Measurements from ENCODE around the gene SLCO3A1.

The SLCO3A1 gene

DNA sequence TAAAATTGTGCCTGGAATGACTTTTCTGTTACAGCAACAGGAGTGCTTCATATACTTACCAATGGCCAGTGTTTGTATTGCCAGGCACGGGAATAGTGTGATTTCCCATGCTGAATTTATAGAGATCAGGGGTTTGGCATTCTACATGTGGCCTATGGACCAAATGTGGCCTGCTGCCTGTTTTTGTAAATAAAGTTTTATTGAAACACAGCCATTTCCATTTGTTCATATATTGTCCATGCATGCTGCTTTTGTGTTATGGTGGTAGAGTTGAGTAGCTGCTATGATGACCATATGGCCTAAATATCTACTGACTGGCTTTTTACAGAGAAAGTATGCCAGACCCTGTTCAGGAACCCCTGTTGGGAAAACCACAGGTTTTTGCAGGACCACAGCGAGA, 55.6 kb downstream of the SLCO3A1 start:
- TF ChIP-seq, protein P1, sequence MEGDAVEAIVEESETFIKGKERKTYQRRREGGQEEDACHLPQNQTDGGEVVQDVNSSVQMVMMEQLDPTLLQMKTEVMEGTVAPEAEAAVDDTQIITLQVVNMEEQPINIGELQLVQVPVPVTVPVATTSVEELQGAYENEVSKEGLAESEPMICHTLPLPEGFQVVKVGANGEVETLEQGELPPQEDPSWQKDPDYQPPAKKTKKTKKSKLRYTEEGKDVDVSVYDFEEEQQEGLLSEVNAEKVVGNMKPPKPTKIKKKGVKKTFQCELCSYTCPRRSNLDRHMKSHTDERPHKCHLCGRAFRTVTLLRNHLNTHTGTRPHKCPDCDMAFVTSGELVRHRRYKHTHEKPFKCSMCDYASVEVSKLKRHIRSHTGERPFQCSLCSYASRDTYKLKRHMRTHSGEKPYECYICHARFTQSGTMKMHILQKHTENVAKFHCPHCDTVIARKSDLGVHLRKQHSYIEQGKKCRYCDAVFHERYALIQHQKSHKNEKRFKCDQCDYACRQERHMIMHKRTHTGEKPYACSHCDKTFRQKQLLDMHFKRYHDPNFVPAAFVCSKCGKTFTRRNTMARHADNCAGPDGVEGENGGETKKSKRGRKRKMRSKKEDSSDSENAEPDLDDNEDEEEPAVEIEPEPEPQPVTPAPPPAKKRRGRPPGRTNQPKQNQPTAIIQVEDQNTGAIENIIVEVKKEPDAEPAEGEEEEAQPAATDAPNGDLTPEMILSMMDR (IDR thresholded peaks at IDR 0.05; ENCODE audit: low read depth, low read length) = no peak
- no peak overlapping the region for H3K4me3 ChIP-seq (ENCODE audit: low read depth, low read length)

DNA sequence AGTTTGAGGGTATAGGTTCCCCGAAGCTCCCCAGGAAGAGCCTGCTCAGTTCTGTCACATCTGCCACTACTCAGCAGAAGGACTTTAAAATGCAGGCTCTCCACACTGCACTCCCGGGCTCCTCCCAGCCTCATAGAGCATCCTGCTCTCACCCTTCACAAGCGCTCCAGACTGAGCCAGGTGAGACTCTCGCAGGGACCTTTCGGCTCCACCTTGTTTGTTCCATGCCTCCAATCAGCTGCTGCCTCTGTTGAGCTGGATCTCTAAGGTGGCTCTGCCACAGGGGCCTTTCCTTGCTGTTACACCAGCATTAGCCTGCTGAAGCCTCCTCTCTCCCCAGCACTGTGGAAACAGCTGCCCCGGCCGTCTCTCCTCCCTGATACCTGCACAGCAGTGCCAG, 56.1 kb downstream of the SLCO3A1 start:
- H3K4me3 ChIP-seq (ENCODE audit: low read depth, low read length) = no peak overlapping the region
- TF ChIP-seq, protein P1 (IDR thresholded peaks at IDR 0.05; ENCODE audit: low read depth, low read length) = no peak

DNA sequence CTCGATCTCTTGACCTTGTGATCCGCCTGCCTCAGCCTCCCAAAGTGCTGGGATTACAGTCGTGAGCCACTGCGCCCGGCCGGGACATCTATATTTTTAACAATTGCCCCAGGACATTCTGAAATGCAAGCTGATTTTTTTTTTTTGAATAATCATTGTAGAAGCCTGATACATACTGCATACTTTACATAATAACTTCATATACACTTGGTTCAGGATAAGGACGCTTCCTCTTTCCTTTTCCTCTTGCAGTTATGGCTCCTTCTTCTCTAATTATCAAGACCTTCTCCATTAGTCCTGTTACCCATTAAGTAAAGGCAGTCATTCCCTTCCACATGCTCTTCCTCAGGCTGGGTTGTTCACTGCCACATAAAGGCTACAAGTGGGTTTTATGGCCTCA, 58.3 kb downstream of the SLCO3A1 start:
- H3K4me3 ChIP-seq (ENCODE audit: low read depth, low read length) = no peak overlapping the region
- TF ChIP-seq, protein P1 (IDR thresholded peaks at IDR 0.05; ENCODE audit: low read depth, low read length) = no peak

DNA sequence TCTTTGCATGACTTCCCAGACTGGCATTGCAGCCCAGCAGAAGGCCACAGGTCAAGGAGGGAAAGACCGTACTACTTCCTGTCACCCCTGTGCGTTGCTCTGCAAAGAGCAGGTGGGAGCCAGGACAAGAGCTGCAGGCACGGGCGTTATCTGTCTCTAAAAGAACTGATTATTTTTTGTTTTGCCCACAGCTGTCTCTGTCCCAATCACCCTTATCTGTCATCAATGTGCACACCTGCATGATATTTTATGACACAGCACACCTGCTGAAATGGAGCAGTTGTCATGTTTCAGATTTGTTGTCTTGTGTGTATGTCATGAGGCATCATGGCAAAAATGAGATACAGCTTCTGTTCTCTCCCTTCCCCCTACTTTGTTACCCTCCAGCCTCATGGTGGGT, 58.8 kb downstream of the SLCO3A1 start:
- H3K4me3 ChIP-seq (ENCODE audit: low read depth, low read length) = no peak overlapping the region
- TF ChIP-seq, protein P1 (IDR thresholded peaks at IDR 0.05; ENCODE audit: low read depth, low read length) = no peak

DNA sequence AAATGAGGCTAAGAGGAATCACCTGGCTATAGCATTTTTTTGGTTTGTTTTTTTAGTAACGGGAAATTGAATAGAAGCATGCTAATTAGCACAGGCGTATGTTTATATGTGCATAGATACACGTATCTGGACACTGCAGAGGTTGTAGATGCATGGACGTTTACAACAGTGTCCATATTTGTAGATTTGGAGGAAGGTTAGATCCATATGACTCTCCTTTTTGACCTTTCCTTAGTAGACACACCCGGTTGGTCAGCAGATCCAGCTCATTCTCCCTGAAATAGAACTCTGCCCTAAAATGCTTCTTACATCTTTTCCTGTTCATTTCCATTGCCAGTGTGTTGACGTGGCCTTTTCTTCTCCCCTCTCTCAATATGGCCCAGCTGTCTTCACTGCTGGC, 60.1 kb downstream of the SLCO3A1 start:
- TF ChIP-seq, protein P1 (IDR thresholded peaks at IDR 0.05; ENCODE audit: low read depth, low read length) = no peak
- no peak overlapping the region for H3K4me3 ChIP-seq (ENCODE audit: low read depth, low read length)

DNA sequence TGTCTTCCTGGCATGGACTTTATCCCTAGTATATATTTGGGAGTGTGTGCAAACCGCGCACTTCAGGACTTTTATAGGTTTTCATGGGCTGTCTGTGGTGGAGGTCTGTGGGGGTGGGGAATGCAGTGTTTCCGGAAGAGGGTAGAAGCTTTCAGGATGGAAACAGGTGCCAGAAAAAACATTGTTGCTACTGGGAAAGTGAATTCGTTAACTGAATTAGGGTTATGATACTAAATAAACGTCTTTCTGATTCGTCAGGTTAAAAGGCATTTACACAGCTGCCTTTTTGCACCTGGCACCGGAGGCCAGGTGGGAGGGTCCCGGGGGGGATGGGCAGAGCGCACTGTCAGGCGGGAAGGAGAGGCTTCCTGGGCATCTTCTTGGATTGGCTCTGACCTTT, 62.1 kb downstream of the SLCO3A1 start:
- TF ChIP-seq, protein P1 (IDR thresholded peaks at IDR 0.05; ENCODE audit: low read depth, low read length) = no peak
- H3K4me3 ChIP-seq (ENCODE audit: low read depth, low read length) = no peak overlapping the region

DNA sequence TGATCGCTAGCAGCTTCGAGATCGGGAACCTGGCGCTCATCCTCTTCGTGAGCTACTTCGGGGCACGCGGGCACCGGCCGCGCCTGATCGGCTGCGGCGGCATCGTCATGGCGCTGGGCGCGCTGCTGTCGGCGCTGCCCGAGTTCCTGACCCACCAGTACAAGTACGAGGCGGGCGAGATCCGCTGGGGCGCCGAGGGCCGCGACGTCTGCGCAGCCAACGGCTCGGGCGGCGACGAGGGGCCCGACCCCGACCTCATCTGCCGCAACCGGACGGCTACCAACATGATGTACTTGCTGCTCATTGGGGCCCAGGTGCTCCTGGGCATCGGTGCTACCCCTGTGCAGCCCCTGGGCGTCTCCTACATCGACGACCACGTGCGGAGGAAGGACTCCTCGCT, 62.5 kb downstream of the SLCO3A1 start:
- H3K4me3 ChIP-seq (ENCODE audit: low read depth, low read length) = no peak overlapping the region
- TF ChIP-seq, protein P1 (IDR thresholded peaks at IDR 0.05; ENCODE audit: low read depth, low read length) = no peak
